VCaP (cell line): ENCODE measurements around the gene ERAL1.

ENCODE experiments used
- H3K27ac ChIP-seq: fragments of 450-650 bp; 2 replicates; pipeline ENCODE4 v1.5.1; 2017
- CTCF ChIP-seq: fragments of 450-650 bp; conservative IDR thresholded peaks from 2 replicates; pipeline ENCODE4 v1.5.1; 2017; ENCODE audit warnings: mild to moderate bottlenecking, moderate library complexity

ERAL1 gene

GRCh38 chr17:28891201-28891600 is 36.4 kb downstream of the ERAL1 start:
- no peak overlapping the region for H3K27ac ChIP-seq
- TF ChIP-seq CTCF = no peak

GRCh38 chr17:28892024-28892423 is 37.2 kb downstream of the ERAL1 start:
- no peak for TF ChIP-seq CTCF
- peak overlapping the region; percentile 61; the same call in 1 of the 2 replicates for H3K27ac ChIP-seq

- H3K27ac ChIP-seq = peak overlapping the region; percentile 61
Measured at GRCh38 chr17:28893248-28894183, 38.7 kb downstream of the ERAL1 start.

- H3K27ac ChIP-seq = peak overlapping the region; percentile 99
- TF ChIP-seq CTCF = no peak
Measured at GRCh38 chr17:28895794-28896447, 41.1 kb downstream of the ERAL1 start.

- peak overlapping the region; percentile 99 for H3K27ac ChIP-seq
- no peak for TF ChIP-seq CTCF
Measured at GRCh38 chr17:28896491-28896883, 41.7 kb downstream of the ERAL1 start.

- peak; percentile 59 for TF ChIP-seq CTCF
Measured at GRCh38 chr17:28896884-28897768, 42.3 kb downstream of the ERAL1 start, which contains the start of gene FLOT2. Gene FLOT2 (minus strand): TSS chr17:28897733. CDS start chr17:28897574, 159 bp downstream.

GRCh38 chr17:28897769-28898526 is 43.1 kb downstream of the ERAL1 start:
- H3K27ac ChIP-seq = peak overlapping the region; percentile 99
- TF ChIP-seq CTCF = 0 out of 2 replicates have a peak, but pooled peaks have one; percentile 16

More at GRCh38 chr17:28896884-28897768, 42.3 kb downstream of the ERAL1 start, which contains the start of gene FLOT2:
- peak within 1 kb of the TSS; percentile 99 for H3K27ac ChIP-seq
